GM13977 (cell line): ENCODE data around the gene NXPH4.
A peak's percentile ranks its signal among the peaks of the same experiment; 100 is the strongest.

ENCODE experiments used
- DNase-seq: peaks from one replicate; pipeline ENCODE4 v3.0.0; 2012; ENCODE audit warnings: low spot score
- in situ Hi-C: fragments of 300-500 bp; cut with MboI; formaldehyde crosslinking; loops from one replicate; pipeline ENCODE4 v1.12.0; 2022; ENCODE audit warnings: low sequenced_read_pairs, low pct_unique_long_range_greater_than_20kb, mixed read lengths, inconsistent platforms; ENCODE audit not compliant: unreplicated experiment
- TF ChIP-seq, protein P1 (sequence below): IDR thresholded peaks from 2 replicates; pipeline ENCODE4 v1.5.1; 2012; ENCODE audit warnings: mild to moderate bottlenecking, control low read depth; ENCODE audit not compliant: insufficient read depth; ENCODE audit errors: extremely low read depth, missing control alignments

Gene NXPH4

DNA sequence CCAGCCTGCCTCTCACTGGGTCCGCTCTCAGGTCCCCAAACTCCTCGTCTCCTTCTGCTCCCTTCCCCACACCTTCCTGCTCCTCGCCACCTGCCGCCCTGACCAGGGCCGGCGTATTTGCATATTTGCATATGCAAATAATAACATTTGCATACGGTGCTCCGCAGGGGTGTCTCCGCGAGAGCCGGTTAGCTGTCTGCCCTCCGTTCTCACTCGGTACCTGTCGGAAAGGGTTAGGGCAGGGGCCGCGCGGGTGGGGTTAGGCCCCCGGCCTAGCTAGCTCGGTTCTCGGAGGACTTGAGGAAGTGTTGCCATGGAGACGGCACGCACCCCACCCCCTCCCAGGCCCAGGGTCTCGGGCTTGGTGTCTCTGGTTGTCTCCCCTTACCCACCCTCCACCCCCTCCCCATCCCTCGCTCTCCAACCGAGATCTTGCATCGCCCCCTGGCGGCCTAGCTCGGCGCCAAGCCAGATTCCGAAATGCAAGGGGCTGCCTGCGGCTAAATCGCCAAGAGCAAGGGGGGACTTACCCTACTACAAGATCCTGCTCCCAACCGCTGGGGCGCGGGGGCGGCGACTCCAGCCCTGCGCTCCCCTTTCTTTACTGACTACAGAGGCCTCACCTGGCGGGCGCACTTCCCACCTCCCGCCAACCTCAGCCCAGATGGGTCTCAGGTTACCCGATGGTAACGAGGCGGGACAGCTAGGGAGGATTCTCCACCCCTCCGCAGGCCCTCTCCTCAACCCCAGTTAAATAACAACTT lies 26.3 kb downstream of the NXPH4 start:
- in situ Hi-C loops, result no loop called here
- TF ChIP-seq, protein P1, sequence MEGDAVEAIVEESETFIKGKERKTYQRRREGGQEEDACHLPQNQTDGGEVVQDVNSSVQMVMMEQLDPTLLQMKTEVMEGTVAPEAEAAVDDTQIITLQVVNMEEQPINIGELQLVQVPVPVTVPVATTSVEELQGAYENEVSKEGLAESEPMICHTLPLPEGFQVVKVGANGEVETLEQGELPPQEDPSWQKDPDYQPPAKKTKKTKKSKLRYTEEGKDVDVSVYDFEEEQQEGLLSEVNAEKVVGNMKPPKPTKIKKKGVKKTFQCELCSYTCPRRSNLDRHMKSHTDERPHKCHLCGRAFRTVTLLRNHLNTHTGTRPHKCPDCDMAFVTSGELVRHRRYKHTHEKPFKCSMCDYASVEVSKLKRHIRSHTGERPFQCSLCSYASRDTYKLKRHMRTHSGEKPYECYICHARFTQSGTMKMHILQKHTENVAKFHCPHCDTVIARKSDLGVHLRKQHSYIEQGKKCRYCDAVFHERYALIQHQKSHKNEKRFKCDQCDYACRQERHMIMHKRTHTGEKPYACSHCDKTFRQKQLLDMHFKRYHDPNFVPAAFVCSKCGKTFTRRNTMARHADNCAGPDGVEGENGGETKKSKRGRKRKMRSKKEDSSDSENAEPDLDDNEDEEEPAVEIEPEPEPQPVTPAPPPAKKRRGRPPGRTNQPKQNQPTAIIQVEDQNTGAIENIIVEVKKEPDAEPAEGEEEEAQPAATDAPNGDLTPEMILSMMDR, result peak; percentile 86
- peak; percentile 74 for DNase-seq

DNA sequence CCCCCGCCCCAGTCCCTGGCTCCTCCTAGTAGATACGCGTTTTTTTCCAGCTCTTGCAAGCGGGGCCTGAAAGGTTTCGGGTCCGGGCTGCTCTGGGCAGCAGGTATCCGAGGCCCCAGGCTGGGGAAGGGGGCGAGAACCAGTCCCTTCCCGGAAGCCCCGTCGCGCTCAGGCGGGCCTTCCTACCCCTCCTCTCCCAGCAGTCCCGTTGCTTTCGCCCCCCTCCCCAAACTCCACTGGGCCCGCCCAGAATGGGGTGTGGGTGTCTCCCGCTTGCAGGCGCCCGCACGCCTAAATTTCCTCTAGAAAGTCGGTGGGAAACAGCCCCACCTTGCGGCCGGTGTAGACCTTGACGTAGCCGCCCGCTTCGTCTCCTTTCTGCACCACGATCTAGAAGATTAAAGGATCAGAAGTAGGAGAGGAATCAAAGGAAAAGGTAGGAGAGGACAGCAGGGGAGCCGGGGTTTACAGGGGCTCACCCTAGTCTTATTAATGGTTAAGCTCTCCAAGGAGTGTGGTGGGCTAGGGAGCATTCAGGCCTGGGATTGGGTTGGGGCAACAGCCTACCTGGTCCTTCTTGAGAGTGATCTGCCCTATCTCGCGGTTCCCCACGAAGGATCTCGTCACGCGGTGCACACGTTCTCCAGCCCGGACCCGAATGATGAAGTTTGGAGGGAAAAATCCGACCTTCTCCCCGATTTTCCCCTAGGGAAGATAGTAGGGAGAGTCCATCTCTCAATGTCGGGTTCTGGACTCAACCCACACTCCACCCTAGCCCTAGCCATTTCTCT lies 27.1 kb downstream of the NXPH4 start:
- TF ChIP-seq, protein P1, result peak; percentile 87
- DNase-seq, result peak; percentile 85
- in situ Hi-C loops, result no loop called here

DNA sequence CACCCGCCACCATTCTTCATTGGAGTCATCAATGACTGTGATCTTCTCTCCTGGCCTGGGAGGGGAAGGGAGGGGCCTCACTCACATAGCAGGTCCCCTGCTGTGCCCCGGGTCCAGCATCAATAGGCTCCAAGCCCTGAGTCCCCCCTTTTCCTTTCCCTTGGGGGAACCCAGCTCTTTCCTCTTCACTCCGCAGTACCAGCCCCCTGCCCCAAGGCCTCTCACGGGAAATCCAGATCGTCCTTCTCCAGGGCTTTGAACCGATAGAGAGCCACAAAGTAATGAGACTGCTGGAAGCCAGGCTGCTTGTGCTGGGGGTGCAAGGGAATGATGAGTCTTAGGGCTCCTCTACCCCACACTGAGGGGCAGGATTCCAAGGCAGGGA lies 27.7 kb downstream of the NXPH4 start:
- in situ Hi-C loops, result no loop called here
- DNase-seq, result no peak
- TF ChIP-seq, protein P1, result no peak

DNA sequence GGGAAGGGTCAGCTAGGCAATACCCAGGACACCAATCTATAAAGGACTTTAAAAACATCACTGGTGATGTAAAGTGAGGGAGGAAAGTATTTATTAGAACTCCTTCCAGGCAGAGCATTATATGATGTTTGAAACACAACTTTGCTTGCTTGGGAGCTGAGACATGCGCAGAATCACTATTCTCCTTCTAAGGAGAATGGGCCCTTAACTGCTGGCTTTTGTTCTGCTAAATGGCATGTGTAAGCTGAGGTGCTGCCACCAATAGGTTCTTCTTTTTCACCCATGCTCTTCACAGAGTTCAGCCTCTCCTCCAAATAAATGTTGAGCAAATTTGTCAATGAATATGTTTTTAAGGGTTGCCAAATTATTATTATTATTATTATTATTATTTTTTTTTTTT lies 30.4 kb downstream of the NXPH4 start:
- DNase-seq, result no peak
- TF ChIP-seq, protein P1, result no peak
- in situ Hi-C loops, result no loop called here

DNA sequence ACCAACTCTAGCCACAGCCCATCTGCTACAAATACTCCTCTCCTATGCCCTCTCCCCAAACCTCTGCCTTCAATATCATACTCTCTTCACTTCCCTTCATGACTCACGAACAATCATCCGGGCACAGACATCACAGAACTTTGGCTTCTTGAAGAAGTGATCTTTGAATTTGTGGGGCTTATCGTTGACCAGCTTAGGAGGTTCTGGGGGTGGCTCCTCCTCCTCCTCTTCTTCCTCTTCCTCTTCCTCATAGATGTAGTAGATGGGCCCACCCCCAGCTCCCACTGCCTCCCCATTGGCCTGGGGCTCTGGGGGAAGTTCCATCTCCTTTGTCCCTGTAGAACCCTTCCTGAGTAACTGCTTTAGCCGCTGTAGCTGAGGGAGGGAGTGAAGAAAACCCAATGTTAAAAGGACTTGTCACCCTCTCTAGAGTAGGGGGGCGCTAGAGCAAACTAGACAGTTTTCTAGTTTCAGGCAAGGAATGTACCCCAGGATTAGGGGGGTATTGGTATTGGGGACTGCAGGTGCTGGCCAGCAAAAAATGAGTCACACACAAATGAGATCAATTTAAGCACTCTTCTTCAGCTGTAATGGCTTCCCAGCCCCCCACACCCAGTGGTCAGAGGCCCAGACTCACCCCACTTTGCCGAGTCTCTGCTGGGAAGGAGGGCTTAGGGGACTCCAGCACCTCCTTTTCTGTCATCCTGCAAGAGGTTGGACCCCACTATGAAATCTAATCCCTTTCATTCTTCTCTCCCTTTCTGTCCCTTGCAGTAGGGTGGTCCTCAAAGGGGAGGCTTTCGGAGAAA lies 32.5 kb downstream of the NXPH4 start:
- in situ Hi-C loops, result no loop called here
- TF ChIP-seq, protein P1, result no peak
- DNase-seq, result no peak

DNA sequence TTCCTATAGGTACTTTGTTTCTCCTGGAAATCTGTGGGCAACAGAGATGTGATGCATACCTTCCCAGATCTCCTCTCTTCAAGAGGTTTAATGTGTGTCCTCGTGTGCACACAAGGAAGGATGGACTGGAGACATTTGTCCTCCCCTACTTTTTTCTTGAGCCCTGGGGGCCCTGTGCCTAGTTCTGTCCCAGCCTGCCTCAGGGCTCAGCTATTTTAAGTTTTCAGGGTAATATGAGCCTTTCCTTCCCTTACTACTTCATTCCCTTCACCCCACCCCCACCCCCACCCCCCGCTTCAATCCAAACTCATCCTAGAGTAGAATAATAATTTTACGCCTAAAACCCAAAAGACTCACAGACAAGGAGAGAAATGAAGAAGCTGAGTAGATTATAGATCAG lies 33.9 kb downstream of the NXPH4 start:
- DNase-seq, result no peak
- TF ChIP-seq, protein P1, result no peak
- in situ Hi-C loops, result no loop called here
